K562 treated with DMSO at 1 percent for 48 hours (cell line): ENCODE data around the gene MOG. TPM values are rescaled to one million over a fixed set of nuclear protein-coding genes. Genes with fewer than 3 reads are reported as not detected.

Experiments used
- total RNA-seq: library from RNA; unstranded; fragments of 300-600 nt; gene quantifications from 2 replicates; pipeline ENCODE4 v1.2.3, GENCODE V29; 2022; ENCODE audit warnings: low replicate concordance; ENCODE audit errors: extremely low read depth

The MOG gene
- total RNA-seq, result not detected in 2 replicates

DNA sequence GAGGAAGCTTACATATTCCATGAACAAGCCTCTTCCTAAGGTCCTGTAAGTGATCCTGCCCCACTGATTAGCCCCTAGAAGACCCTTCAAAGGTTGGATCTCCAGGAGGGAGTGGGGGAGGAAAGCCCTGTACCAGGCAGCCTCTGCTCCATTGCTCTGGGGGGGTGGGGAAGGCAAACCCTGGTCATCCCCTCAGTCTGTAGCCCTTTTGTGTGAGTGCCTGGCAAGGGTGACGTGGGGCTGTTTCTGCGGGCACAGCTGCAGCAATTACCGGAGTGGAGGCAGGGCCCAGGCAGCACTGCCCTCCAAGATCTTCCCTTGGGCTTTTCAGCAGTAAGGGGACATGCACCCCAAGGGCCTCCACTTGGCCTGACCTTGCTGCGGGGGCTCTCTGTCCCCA is at the start of gene MOG:
TSS of gene MOG (plus strand) at position 295 of the 400 bp plus-strand sequence. CDS start 118 bp downstream, outside the sequence.

DNA sequence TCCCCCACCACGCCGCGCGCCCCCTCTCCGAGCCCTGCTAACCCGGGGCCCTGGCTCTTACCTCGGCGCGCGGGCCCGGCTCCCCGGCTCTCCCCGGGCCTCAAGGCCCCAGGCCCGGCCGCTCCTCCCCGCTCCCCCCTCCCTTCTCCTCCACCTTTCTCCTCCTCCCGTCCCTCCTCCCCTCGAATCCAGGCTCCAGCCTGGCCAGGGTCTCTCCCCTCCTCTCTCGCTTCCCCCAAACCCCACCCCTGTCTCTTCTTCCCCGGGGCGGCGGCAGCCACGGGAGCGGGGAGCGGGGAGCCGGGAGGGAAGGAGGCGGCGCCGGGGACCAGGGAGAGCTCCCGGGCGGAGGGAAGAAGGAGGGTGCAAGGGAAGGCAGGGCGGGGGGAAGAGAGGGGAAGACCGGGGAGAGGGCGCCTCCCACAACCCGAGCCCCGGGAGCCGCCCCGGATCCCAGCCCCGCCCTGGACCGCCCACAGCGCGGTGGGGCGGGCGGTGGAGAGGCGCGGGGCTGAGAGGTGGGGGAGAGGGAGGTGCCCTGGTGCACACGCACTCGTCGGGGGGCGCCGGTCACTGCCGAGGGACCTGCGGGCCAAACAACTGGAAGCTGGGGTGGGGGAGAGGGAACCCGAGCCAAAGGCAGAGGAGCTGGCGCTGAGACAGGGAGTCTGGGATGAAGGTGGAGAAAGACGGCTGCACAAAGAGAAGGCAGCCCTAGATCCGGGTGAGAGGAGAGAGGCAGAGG is 23.9 kb upstream of the MOG start, which contains the start of gene GABBR1:
TSS of gene GABBR1 (minus strand) at position 395 of the 745 bp plus-strand sequence. CDS start 798 bp downstream, outside the sequence.

DNA sequence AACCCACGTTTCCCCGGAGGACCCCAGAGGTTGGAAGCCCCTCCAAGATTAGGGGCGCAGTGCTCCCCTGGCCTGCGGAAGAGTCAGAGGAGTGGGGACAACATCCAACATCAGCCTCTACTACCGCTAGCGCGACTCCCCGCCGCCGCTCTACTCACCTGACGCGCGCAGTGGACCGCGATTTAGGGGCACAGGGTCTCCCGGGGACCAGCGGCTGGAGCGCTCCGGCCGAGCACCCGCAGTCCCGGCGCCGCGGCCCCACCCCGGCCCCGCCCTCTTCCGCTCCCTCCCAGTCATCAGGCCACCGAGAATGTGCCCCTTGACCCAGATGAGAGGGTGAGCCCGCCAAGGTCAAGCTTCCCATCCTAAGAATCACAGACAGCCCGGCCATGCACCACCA is 24.0 kb downstream of the MOG start, which contains the start of gene ZFP57:
TSS of gene ZFP57 (minus strand) at position 249 of the 400 bp plus-strand sequence. CDS start 4,149 bp downstream, outside the sequence.

Other genes starting within 250 kb of the MOG start
- gene OR12D1, start 242.2 kb upstream of the MOG start, total RNA-seq, result not detected in 2 replicates
- not detected in 2 replicates for gene OR10C1, start 217.8 kb upstream of the MOG start, total RNA-seq
- not detected in 2 replicates for gene OR11A1, start 200.0 kb upstream of the MOG start, total RNA-seq
- not detected in 2 replicates for gene OR2H1, start 199.9 kb upstream of the MOG start, total RNA-seq
- not detected in 2 replicates for gene MAS1L, start 169.1 kb upstream of the MOG start, total RNA-seq
- gene UBD, start 97.4 kb upstream of the MOG start, total RNA-seq, result not detected in 2 replicates
- gene OR2H2, start 72.0 kb upstream of the MOG start, total RNA-seq, result not detected in 2 replicates
- gene GABBR1, start 23.9 kb upstream of the MOG start, total RNA-seq, result not detected in 2 replicates
- not detected in 2 replicates for gene ZFP57, start 24.1 kb downstream of the MOG start, total RNA-seq
- gene HLA-F, start 66.3 kb downstream of the MOG start, total RNA-seq, result not detected in 2 replicates
- not detected in 2 replicates for gene HLA-G, start 170.7 kb downstream of the MOG start, total RNA-seq